ENCODE data around the gene ZNF768.

DNA sequence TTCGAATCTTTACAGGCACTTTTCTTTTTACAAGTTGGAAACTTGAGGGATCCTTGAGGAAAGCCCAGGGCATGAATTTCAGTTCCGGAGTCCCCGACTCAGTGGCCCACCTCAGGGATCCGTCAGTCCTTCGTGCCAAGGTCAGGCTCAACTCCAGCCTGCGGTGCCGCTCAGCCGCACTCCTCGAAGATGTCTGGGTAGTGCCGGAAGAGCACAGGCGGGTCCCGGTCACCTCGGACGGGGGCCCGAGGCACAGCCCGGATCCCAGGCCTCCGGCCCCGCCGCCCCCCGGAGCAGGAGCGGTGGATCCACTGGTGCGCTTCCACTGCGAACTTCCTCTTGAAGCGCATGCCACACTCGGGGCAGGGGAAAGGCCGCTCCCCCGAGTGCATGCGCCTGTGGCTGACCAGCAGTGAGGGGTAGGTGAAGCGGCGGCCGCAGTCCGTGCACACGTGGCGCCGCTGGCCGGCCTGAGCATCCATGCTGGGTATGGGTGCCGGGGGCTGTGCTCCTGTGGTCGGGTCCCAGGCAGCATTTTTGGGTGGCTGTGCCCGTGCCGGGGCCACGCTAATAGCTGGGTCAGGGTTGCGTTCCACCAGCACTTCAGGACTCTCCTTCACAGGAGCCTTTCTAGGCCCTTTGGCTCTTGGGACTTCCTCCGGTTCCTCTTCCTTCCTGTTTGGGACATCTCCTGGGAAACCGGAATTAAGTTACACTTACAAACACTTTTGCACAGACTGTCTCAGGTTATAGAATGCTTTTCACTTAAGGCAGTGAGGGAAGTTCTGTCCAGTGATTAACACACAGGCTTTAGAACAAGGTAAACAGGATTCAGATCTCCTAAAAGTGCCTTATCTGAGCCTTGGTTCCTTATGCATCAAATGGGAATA lies 43.6 kb upstream of the ZNF768 start:
- TF ChIP-seq, protein P1, sequence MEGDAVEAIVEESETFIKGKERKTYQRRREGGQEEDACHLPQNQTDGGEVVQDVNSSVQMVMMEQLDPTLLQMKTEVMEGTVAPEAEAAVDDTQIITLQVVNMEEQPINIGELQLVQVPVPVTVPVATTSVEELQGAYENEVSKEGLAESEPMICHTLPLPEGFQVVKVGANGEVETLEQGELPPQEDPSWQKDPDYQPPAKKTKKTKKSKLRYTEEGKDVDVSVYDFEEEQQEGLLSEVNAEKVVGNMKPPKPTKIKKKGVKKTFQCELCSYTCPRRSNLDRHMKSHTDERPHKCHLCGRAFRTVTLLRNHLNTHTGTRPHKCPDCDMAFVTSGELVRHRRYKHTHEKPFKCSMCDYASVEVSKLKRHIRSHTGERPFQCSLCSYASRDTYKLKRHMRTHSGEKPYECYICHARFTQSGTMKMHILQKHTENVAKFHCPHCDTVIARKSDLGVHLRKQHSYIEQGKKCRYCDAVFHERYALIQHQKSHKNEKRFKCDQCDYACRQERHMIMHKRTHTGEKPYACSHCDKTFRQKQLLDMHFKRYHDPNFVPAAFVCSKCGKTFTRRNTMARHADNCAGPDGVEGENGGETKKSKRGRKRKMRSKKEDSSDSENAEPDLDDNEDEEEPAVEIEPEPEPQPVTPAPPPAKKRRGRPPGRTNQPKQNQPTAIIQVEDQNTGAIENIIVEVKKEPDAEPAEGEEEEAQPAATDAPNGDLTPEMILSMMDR (IDR thresholded peaks at IDR 0.05): no peak
- no peak for TF ChIP-seq EP300 (IDR thresholded peaks at IDR 0.05)
